Calu3 (cell line): ENCODE measurements around the gene UGGT1. TPM values are rescaled to one million over a fixed set of nuclear protein-coding genes. Genes with fewer than 3 reads are reported as not detected.
"Not testable (repeated sequence)": the region's sequence is repeated elsewhere in the genome, so short reads cannot be mapped to it uniquely, and the experiment has no call there.

Experiments used
- BruUV-seq: library from RNA; stranded (reverse); fragments of 400-500 nt; replicated peaks from 2 replicates; lab custom pipeline; 2021; lab: Mats Ljungman, UMichigan
- CTCF ChIA-PET: fragments of 300-600 bp; sonication (Branson Sonifier 250); formaldehyde crosslinking; loops from one replicate; lab custom pipeline; 2022; ENCODE audit warnings: antibody characterized with exemption; lab: Charles Lee
- DNase-seq: peaks from one replicate; pipeline ENCODE4 v3.0.0; 2022
- H3K27ac Mint-ChIP-seq: one replicate; pipeline ENCODE4 v1.8.0; 2022; ENCODE audit warnings: mixed read lengths; ENCODE audit not compliant: unreplicated experiment
- H3K27me3 Mint-ChIP-seq: one replicate; pipeline ENCODE4 v1.8.0; 2022; ENCODE audit warnings: mixed read lengths; ENCODE audit not compliant: unreplicated experiment
- H3K36me3 Mint-ChIP-seq: one replicate; pipeline ENCODE4 v1.8.0; 2022; ENCODE audit warnings: mild to moderate bottlenecking, moderate library complexity, mixed read lengths; ENCODE audit not compliant: insufficient read depth, unreplicated experiment
- H3K4me1 Mint-ChIP-seq: one replicate; pipeline ENCODE4 v1.8.0; 2022; ENCODE audit warnings: mild to moderate bottlenecking, low read depth, mixed read lengths; ENCODE audit not compliant: unreplicated experiment
- H3K4me3 Mint-ChIP-seq: one replicate; pipeline ENCODE4 v1.8.0; 2022; ENCODE audit warnings: mild to moderate bottlenecking, low read depth, moderate library complexity, mixed read lengths; ENCODE audit not compliant: unreplicated experiment
- H3K9me3 Mint-ChIP-seq: one replicate; pipeline ENCODE4 v1.8.0; 2022; ENCODE audit warnings: low read depth, mixed read lengths; ENCODE audit not compliant: unreplicated experiment
- intact Hi-C: fragments of 100-400 bp; cut with micrococcal nuclease; formaldehyde crosslinking; loops from one replicate; pipeline ENCODE4 v1.10.0; 2022; ENCODE audit not compliant: unreplicated experiment
- total RNA-seq: library from RNA; stranded (reverse); gene quantifications from 2 replicates; pipeline ENCODE4 v1.2.3, GENCODE V29; 2022
- TF ChIP-seq, protein P1 (sequence below): fragments of 200-600 bp; IDR thresholded peaks from one replicate; pipeline ENCODE4 v1.8.0; 2022; ENCODE audit warnings: antibody characterized with exemption; ENCODE audit not compliant: unreplicated experiment

Gene UGGT1
- total RNA-seq, 1 experiment from 2014 or later: 71.3 TPM

DNA sequence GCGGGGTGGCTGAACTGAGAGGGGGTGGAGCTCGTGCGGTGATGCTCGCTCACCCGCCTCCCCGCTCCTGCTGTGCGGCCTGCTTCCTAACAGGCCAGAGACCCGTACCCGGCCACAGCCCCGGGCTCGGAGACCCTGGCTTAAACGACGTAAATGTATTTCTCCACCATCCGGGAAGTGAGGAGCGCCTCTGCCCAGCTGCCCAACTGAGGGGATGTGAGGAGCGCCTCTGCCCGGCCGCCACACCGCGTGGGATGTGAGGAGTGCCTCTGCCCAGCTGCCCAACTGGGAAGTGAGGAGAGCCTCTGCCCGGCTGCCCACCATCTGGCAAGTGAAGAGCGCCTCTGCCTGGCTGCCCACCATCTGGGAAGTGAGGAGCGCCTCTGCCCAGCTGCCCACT, 117.0 kb downstream of the UGGT1 start:
- no peak for DNase-seq
- TF ChIP-seq, protein P1, sequence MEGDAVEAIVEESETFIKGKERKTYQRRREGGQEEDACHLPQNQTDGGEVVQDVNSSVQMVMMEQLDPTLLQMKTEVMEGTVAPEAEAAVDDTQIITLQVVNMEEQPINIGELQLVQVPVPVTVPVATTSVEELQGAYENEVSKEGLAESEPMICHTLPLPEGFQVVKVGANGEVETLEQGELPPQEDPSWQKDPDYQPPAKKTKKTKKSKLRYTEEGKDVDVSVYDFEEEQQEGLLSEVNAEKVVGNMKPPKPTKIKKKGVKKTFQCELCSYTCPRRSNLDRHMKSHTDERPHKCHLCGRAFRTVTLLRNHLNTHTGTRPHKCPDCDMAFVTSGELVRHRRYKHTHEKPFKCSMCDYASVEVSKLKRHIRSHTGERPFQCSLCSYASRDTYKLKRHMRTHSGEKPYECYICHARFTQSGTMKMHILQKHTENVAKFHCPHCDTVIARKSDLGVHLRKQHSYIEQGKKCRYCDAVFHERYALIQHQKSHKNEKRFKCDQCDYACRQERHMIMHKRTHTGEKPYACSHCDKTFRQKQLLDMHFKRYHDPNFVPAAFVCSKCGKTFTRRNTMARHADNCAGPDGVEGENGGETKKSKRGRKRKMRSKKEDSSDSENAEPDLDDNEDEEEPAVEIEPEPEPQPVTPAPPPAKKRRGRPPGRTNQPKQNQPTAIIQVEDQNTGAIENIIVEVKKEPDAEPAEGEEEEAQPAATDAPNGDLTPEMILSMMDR: no peak
- intact Hi-C loops: no loop called here
- no peak overlapping the region for H3K4me3 Mint-ChIP-seq
- H3K9me3 Mint-ChIP-seq: no peaks in the 10 kb centered on the region
- CTCF ChIA-PET: no interaction called here
- H3K27ac Mint-ChIP-seq: no peak overlapping the region
- BruUV-seq: no TSS peak
- peaks cover 6% of the 10 kb centered on the region for H3K36me3 Mint-ChIP-seq
- no peaks in the 10 kb centered on the region for H3K4me1 Mint-ChIP-seq
- H3K27me3 Mint-ChIP-seq: peaks cover 5% of the 10 kb centered on the region

DNA sequence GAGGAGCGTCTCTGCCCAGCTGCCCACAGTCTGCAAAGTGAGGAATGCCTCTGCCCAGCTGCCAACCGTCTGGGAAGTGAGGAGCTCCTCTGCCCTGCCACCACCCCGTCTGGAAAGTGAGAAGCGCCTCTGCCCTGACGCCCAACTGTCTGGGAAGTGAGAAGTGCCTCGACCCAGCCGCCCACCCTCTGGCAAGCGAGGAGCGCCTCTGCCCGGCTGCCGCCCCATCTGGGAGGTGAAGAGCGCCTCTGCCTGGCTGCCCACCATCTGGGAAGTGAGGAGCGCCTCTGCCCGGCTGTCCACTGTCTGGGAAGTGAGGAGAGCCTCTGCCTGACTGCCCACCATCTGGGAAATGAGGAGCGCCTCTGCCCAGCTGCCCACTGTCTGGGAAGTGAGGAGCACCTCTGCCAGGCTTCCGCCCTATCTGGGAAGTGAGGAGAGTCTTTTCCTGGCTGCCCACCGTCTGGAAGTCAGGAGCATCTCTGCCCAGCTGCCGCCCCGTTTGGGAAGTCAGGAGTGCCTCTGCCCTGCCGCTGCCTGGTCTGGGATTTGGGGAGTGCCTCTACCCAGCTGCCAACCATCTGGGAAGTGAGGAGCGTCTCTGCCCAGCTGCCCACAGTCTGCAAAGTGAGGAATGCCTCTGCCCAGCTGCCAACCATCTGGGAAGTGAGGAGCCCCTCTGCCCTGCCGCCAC, 117.8 kb downstream of the UGGT1 start:
- H3K4me1 Mint-ChIP-seq, H3K36me3 Mint-ChIP-seq, H3K27ac Mint-ChIP-seq, BruUV-seq, H3K9me3 Mint-ChIP-seq, intact Hi-C loops, DNase-seq, H3K4me3 Mint-ChIP-seq, CTCF ChIA-PET: not testable (repeated sequence)
- H3K27me3 Mint-ChIP-seq: peaks cover 13% of the 10 kb centered on the region

DNA sequence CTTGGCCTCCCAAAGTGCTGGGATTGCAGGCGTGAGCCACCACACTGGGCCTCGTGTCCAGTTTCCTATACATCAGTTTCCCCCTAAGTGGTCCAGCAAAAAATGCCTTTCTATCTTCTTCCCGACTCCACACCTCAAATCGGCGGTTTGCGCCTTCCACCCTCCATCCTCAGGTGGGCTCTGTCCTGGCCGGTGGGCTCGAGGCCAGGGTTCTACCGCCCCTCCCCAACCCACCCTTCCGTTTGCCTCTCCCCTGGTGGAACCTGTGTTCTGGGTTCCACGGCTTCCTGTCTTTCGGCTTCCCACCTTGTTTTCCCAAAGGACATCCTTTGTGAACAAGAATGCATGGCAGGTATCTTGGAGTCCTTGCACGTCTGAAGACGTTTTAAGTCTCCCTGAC, 123.3 kb downstream of the UGGT1 start:
- TF ChIP-seq, protein P1: no peak
- Mint-ChIP-seq H3K36me3 (peaks cover 6% of the 10 kb centered on the region), H3K4me3 (no peak overlapping the region), H3K9me3 (no peaks in the 10 kb centered on the region), H3K4me1 (no peaks in the 10 kb centered on the region), H3K27ac (no peak overlapping the region), H3K27me3 (peaks cover 15% of the 10 kb centered on the region)
- intact Hi-C loops: no loop called here
- BruUV-seq: no TSS peak
- no peak for DNase-seq
- CTCF ChIA-PET: no interaction called here

DNA sequence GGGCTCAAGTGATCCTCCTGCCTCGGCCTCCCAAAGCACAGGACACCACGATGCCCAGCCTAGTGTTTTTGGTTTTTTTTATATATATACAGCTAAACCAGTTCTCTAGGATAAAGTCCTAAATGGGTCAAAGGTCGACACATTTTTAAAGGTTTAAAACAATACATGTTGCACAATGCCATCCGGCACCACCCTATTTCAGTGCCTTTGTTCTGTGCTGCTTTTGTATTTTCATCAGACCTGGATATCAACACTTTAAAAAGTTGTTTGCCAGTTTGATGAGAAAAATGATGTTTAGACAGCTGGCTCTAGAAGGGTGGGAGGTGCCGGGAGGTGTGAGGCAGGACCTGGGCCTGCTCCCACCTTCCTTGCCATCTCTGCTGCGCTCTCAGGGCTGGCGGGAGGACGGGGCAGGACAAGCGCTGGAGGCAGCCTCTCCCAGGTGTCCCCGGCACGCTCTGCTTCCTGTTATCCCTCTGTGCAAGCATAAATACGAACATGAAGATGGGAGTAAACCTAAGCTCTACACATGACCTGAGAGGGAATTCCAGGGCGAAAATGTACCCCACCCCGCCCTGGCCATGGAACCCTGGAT, 124.0 kb downstream of the UGGT1 start:
- DNase-seq: no peak
- H3K4me1 Mint-ChIP-seq: no peaks in the 10 kb centered on the region
- TF ChIP-seq, protein P1: no peak
- CTCF ChIA-PET: interaction anchor here (0.9 kb wide), 1 partner anchor 148 kb away, joined by 3 read pairs; no protein-coding TSS in a partner anchor
- intact Hi-C loops: no loop called here
- no peak overlapping the region for H3K4me3 Mint-ChIP-seq
- peaks cover 21% of the 10 kb centered on the region for H3K27me3 Mint-ChIP-seq
- no peak overlapping the region for H3K27ac Mint-ChIP-seq
- H3K36me3 Mint-ChIP-seq: no peaks in the 10 kb centered on the region
- no TSS peak for BruUV-seq
- no peaks in the 10 kb centered on the region for H3K9me3 Mint-ChIP-seq
